A549 treated with Hydrocortisone at 1 μM for 4 hours (cell line): ENCODE measurements around the gene CHST7. TPM values are rescaled to one million over a fixed set of nuclear protein-coding genes. Genes with fewer than 3 reads are reported as not detected.

Experiments used
- total RNA-seq: library from RNA; stranded (reverse); fragments of 200-300 nt; extraction: Qiagen RNA extraction; gene quantifications from 5 replicates; pipeline ENCODE4 v1.2.3, GENCODE V29; 2022

The CHST7 gene
- total RNA-seq, result 25.0 to 49.0 TPM (median 38.9 TPM) in 5 replicates

GRCh38 chrX:46573331-46573891, at the start of gene CHST7:
Gene CHST7 (plus strand): TSS chrX:46573765. CDS start chrX:46573932, 167 bp downstream.

GRCh38 chrX:46545111-46546005, 28.2 kb upstream of the CHST7 start, which contains the start of gene ZNF674:
Gene ZNF674 (minus strand): TSS chrX:46545421. CDS start chrX:46542087, 3,334 bp downstream.

Other genes with a start within 250 kb of the CHST7 start
- gene ZNF674, start 28.3 kb upstream of the CHST7 start, total RNA-seq, result 2.2 to 3.5 TPM (median 2.8 TPM) in 5 replicates
- 8.8 to 13.3 TPM (median 9.8 TPM) in 5 replicates for gene SLC9A7, start 185.4 kb downstream of the CHST7 start, total RNA-seq